HepG2 (cell line): ENCODE data around the gene MYO9A. TPM values are rescaled to one million over a fixed set of nuclear protein-coding genes. Genes with fewer than 3 reads are reported as not detected.

Experiments used
- ATAC-seq: fragments of 200-7000 bp; cut with Tn5 transposase; 3 replicates; pipeline ENCODE4 v1.9.1; 2020; ENCODE audit warnings: mild to moderate bottlenecking, moderate library complexity
- BruUV-seq: library from RNA; stranded (reverse); fragments of 400-500 nt; replicated peaks from 2 replicates; lab custom pipeline; 2021; lab: Mats Ljungman, UMichigan
- CTCF ChIA-PET: fragments of 300-600 bp; formaldehyde crosslinking; extraction: SDS; loops from one replicate; lab custom pipeline; 2021; ENCODE audit warnings: low total read pairs, inconsistent platforms, low intra/inter-chr PET ratio; lab: Yijun Ruan, JAX
- POLR2A ChIA-PET: fragments of 350-600 bp; sonication (Branson Sonifier 250); formaldehyde crosslinking; loops from one replicate; lab custom pipeline; 2020; ENCODE audit warnings: antibody characterized with exemption, inconsistent platforms; lab: Yijun Ruan, JAX
- DNase-seq: peaks from one replicate; pipeline ENCODE4 v3.0.0-alpha.2; 2015; ENCODE audit warnings: low spot score
- FAIRE-seq: peaks from 3 replicates; lab custom pipeline; 2011; peaks lifted over from hg19 to GRCh38; lab: Jason Lieb, UNC
- H2AFZ ChIP-seq: one replicate; pipeline ENCODE4 v1.6.1; 2011; ENCODE audit warnings: low read length, inconsistent platforms
- H3K27ac ChIP-seq: fragments of 300-600 bp; 3 replicates; pipeline ENCODE4 v1.8.0; 2011; ENCODE audit warnings: mixed run types, mild to moderate bottlenecking, mixed read lengths, low read length, inconsistent platforms; ENCODE audit not compliant: insufficient read depth; ENCODE audit errors: extremely low read length
- H3K27me3 ChIP-seq, 2 experiments: fragments of 200-600 bp in 1 of 2; 2 replicates in 1 of 2; 3 replicates in 1 of 2; pipeline versions ENCODE4 v1.6.0 to v1.8.0; 2011; ENCODE audit warnings: low read length in 2 of 2, mild to moderate bottlenecking in 2 of 2, moderate library complexity in 2 of 2, inconsistent platforms in 1 of 2; ENCODE audit not compliant: insufficient read depth in 2 of 2, control insufficient read depth in 1 of 2
- H3K36me3 ChIP-seq, 2 experiments: fragments of 200-600 bp in 1 of 2; replicated peaks in 1 of 2; 2 replicates in 1 of 2; 3 replicates in 1 of 2; pipeline versions ENCODE4 v1.5.1 to v1.8.0; 2011; ENCODE audit warnings: low read length in 2 of 2, inconsistent platforms in 1 of 2; ENCODE audit not compliant: insufficient read depth in 2 of 2, control insufficient read depth in 1 of 2
- H3K4me1 ChIP-seq: 2 replicates; pipeline ENCODE4 v1.5.1; 2012; ENCODE audit warnings: low read length, inconsistent platforms; ENCODE audit not compliant: insufficient read depth
- H3K4me2 ChIP-seq: 2 replicates; pipeline ENCODE4 v1.6.0; 2011; ENCODE audit warnings: low read depth, low read length, inconsistent platforms
- H3K4me3 ChIP-seq, 3 experiments: fragments of 200-600 bp in 1 of 3; sonication (generic), shearing (Covaris generic) in 1 of 3; replicated peaks in 1 of 3; 2 replicates each; pipeline ENCODE4 v1.5.1; 2011 to 2016; ENCODE audit warnings: low read length in 3 of 3, inconsistent platforms in 2 of 3, low read depth in 2 of 3, mild to moderate bottlenecking in 2 of 3, control low read depth in 1 of 3, mixed read lengths in 1 of 3; ENCODE audit not compliant: insufficient read depth in 1 of 3
- H3K79me2 ChIP-seq: one replicate; pipeline ENCODE4 v1.6.1; 2011; ENCODE audit warnings: low read length, inconsistent platforms; ENCODE audit not compliant: insufficient read depth
- H3K9ac ChIP-seq: 2 replicates; pipeline ENCODE4 v1.6.0; 2011; ENCODE audit warnings: mild to moderate bottlenecking, low read depth, low read length, inconsistent platforms; ENCODE audit not compliant: insufficient read depth
- H3K9me3 ChIP-seq: 2 replicates; pipeline ENCODE4 v1.5.1; 2012; ENCODE audit warnings: mild to moderate bottlenecking, low read length
- H4K20me1 ChIP-seq: 2 replicates; pipeline ENCODE4 v1.6.0; 2011; ENCODE audit warnings: inconsistent platforms, mild to moderate bottlenecking, low read length, moderate library complexity; ENCODE audit not compliant: insufficient read depth
- IRF2 ChIP-seq: IDR thresholded peaks from 2 replicates; pipeline ENCODE4 v1.6.1; 2018; ENCODE audit warnings: missing genetic modification reagents, missing compliant biosample characterization
- KLF6 ChIP-seq: IDR thresholded peaks from 2 replicates; pipeline ENCODE4 v1.8.0; 2016; ENCODE audit warnings: missing biosample characterization, missing genetic modification reagents
- PAF1 ChIP-seq: IDR thresholded peaks from 2 replicates; pipeline ENCODE4 v1.6.1; 2016; ENCODE audit warnings: missing genetic modification reagents, missing compliant biosample characterization
- RFXANK ChIP-seq: IDR thresholded peaks from 2 replicates; pipeline ENCODE4 v1.6.1; 2016
- SRF ChIP-seq: IDR thresholded peaks from 2 replicates; pipeline ENCODE4 v1.6.1; 2011; ENCODE audit warnings: mild to moderate bottlenecking, low read depth, low read length, moderate library complexity
- ZNF318 ChIP-seq: sonication (generic); formaldehyde crosslinking; IDR thresholded peaks from 2 replicates; pipeline ENCODE4 v1.4.0; 2020; ENCODE audit warnings: mild to moderate bottlenecking, missing genetic modification reagents
- ZNF543 ChIP-seq: sonication (generic); formaldehyde crosslinking; IDR thresholded peaks from 2 replicates; pipeline ENCODE4 v1.4.0; 2020; ENCODE audit warnings: mild to moderate bottlenecking, missing genetic modification reagents
- ZNF550 ChIP-seq: sonication (generic); formaldehyde crosslinking; IDR thresholded peaks from 2 replicates; pipeline ENCODE4 v1.4.0; 2020; ENCODE audit warnings: mild to moderate bottlenecking, missing genetic modification reagents, borderline replicate concordance
- WGBS: methylation state at CpG from one replicate; pipeline ENCODE4 v1.1.6; 2017; ENCODE audit warnings: low lambda C conversion rate; 5-methylcytosine and 5-hydroxymethylcytosine counted together
- in situ Hi-C: cut with HindIII; loops from 2 replicates; pipeline ENCODE4 v1.10.0; 2017; ENCODE audit warnings: low pct_unique_long_range_greater_than_20kb; ENCODE audit not compliant: extremely low pct_ligation_motif_present
- intact Hi-C: fragments of 100-400 bp; cut with micrococcal nuclease; formaldehyde crosslinking; loops from one replicate; pipeline ENCODE4 v1.10.0; 2022; ENCODE audit not compliant: unreplicated experiment
- polyA plus RNA-seq, 8 experiments: library from polyadenylated mRNA; depleted of rRNA in 3 of 8; stranded (reverse) in 7 of 8; unstranded in 1 of 8; fragments of >200 nt; fragmentation: Illumina TruSeq in 4 of 8; extraction: Trizol in 4 of 8; gene quantifications; 2 replicates each; pipeline versions ENCODE4 v1.2.1 to v1.2.3, GENCODE V29; 2011 to 2016; ENCODE audit warnings: low read depth in 4 of 8, missing spikeins in 1 of 8, mixed read lengths in 1 of 8; ENCODE audit not compliant: insufficient read depth in 1 of 8
- total RNA-seq, 5 experiments: library from RNA; depleted of rRNA; stranded (reverse); fragments of >200 nt; fragmentation: Illumina TruSeq; extraction: Trizol; gene quantifications; 2 replicates each; pipeline ENCODE4 v1.2.3, GENCODE V29; 2016; ENCODE audit warnings: low read depth in 1 of 5
- TF ChIP-seq, protein P1 (sequence below): IDR thresholded peaks from 2 replicates; pipeline ENCODE4 v1.6.1; 2016; ENCODE audit warnings: low read depth
- TF ChIP-seq, protein P2 (sequence below): sonication (generic); formaldehyde crosslinking; IDR thresholded peaks from 2 replicates; pipeline ENCODE4 v1.9.0; 2021; ENCODE audit warnings: missing genetic modification reagents, borderline replicate concordance
- TF ChIP-seq, protein P3 (sequence below): sonication (generic); formaldehyde crosslinking; IDR thresholded peaks from 2 replicates; pipeline ENCODE4 v1.4.0; 2020; ENCODE audit warnings: missing genetic modification reagents, borderline replicate concordance

MYO9A gene
- total and polyA plus RNA-seq, 2 of the 13 experiments (the other 11 are each of a cell fraction or from before 2014, with no cell fraction given), result 4.8 to 15.3 TPM

DNA sequence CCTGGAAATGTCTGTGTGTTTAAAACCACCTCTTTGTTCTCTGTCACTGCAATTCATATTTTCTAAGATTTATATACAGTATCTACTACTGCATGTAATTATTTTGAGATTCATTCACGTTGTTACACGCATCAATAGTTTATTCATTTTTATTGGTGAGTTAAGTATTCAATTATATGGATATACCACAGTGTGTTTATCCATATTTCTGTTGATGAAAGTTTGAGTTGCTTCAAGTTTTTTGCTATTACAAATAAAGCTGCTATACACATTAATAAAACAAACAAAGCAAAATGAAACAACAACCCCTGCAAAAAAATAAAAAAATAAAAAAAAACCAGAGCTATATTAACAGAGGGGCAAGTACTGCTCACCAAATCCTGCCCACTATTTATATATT is 185.3 kb downstream of the MYO9A start:
- Histone ChIP-seq H3K9me3 (peaks cover 17% of the 10 kb centered on the region; the same call in 1 of the 2 replicates), H3K27ac (no peak overlapping the region), H4K20me1 (no peaks in the 10 kb centered on the region), H3K9ac (no peak overlapping the region), H3K4me2 (no peak overlapping the region), H2AFZ (no peak overlapping the region), H3K4me3 (no peak overlapping the region), H3K79me2 (no peaks in the 10 kb centered on the region), H3K36me3 (no peaks in the 10 kb centered on the region), H3K4me1 (no peaks in the 10 kb centered on the region), H3K27me3 (no peaks in the 10 kb centered on the region)
- FAIRE-seq (no peak), DNase-seq (no peak), ATAC-seq (no peak)
- WGBS, result 97% methylated on average over 2 of the region's 2 CpGs
- ChIA-PET POLR2A (no interaction called here), CTCF (no interaction called here)
- intact Hi-C loops (no loop called here), in situ Hi-C loops (no loop called here)
- BruUV-seq, result no TSS peak
- TF ChIP-seq ZNF543 (no peak), RFXANK (no peak), PAF1 (CRISPR knock-in tag) (no peak), KLF6 (CRISPR knock-in tag) (no peak), ZNF318 (no peak), IRF2 (CRISPR knock-in tag) (no peak), ZNF550 (CRISPR knock-in tag) (no peak), SRF (no peak)
- TF ChIP-seq, protein P1, sequence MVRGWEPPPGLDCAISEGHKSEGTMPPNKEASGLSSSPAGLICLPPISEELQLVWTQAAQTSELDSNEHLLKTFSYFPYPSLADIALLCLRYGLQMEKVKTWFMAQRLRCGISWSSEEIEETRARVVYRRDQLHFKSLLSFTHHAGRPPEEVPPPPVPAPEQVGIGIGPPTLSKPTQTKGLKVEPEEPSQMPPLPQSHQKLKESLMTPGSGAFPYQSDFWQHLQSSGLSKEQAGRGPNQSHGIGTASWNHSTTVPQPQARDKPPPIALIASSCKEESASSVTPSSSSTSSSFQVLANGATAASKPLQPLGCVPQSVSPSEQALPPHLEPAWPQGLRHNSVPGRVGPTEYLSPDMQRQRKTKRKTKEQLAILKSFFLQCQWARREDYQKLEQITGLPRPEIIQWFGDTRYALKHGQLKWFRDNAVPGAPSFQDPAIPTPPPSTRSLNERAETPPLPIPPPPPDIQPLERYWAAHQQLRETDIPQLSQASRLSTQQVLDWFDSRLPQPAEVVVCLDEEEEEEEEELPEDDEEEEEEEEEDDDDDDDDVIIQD, result no peak
- TF ChIP-seq, protein P2, sequence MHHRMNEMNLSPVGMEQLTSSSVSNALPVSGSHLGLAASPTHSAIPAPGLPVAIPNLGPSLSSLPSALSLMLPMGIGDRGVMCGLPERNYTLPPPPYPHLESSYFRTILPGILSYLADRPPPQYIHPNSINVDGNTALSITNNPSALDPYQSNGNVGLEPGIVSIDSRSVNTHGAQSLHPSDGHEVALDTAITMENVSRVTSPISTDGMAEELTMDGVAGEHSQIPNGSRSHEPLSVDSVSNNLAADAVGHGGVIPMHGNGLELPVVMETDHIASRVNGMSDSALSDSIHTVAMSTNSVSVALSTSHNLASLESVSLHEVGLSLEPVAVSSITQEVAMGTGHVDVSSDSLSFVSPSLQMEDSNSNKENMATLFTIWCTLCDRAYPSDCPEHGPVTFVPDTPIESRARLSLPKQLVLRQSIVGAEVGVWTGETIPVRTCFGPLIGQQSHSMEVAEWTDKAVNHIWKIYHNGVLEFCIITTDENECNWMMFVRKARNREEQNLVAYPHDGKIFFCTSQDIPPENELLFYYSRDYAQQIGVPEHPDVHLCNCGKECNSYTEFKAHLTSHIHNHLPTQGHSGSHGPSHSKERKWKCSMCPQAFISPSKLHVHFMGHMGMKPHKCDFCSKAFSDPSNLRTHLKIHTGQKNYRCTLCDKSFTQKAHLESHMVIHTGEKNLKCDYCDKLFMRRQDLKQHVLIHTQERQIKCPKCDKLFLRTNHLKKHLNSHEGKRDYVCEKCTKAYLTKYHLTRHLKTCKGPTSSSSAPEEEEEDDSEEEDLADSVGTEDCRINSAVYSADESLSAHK, result no peak
- TF ChIP-seq, protein P3, sequence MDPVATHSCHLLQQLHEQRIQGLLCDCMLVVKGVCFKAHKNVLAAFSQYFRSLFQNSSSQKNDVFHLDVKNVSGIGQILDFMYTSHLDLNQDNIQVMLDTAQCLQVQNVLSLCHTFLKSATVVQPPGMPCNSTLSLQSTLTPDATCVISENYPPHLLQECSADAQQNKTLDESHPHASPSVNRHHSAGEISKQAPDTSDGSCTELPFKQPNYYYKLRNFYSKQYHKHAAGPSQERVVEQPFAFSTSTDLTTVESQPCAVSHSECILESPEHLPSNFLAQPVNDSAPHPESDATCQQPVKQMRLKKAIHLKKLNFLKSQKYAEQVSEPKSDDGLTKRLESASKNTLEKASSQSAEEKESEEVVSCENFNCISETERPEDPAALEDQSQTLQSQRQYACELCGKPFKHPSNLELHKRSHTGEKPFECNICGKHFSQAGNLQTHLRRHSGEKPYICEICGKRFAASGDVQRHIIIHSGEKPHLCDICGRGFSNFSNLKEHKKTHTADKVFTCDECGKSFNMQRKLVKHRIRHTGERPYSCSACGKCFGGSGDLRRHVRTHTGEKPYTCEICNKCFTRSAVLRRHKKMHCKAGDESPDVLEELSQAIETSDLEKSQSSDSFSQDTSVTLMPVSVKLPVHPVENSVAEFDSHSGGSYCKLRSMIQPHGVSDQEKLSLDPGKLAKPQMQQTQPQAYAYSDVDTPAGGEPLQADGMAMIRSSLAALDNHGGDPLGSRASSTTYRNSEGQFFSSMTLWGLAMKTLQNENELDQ, result no peak
